Measurements from ENCODE around the gene LAMC2. TPM values are rescaled to one million over a fixed set of nuclear protein-coding genes. Genes with fewer than 3 reads are reported as not detected.

The LAMC2 gene
- total and polyA plus RNA-seq, 3 donors from 2014 or later, result 1.9 to 8.5 (median 3.4) TPM

GRCh38 chr1:183180218-183180617, 5.8 kb upstream of the LAMC2 start:
- peak; percentile 60 for DNase-seq
- Histone ChIP-seq H3K36me3 (ENCODE audit: low read depth, missing control alignments) (no peaks in the 10 kb centered on the region), H3K27me3 (no peaks in the 10 kb centered on the region), H3K9me3 (no peaks in the 10 kb centered on the region), H3K27ac (no peak overlapping the region), H3K4me1 (peaks cover 10% of the 10 kb centered on the region), H3K4me3 (no peak overlapping the region)
- TF ChIP-seq POLR2A (IDR thresholded peaks at IDR 0.05) (no peak), CTCF (IDR thresholded peaks at IDR 0.05) (no peak)
- 21 to 32% methylated on average over 3 of the region's 3 CpGs for WGBS, 2 donors
- intact Hi-C loops (cut with DNase I; ENCODE audit: low total_unique reads), result no loop called here

- 44 to 71% methylated on average over 3 of the region's 3 CpGs for WGBS, 2 donors
- DNase-seq, result peak; percentile 19
- H3K27ac ChIP-seq, result no peak overlapping the region
- no peaks in the 10 kb centered on the region for H3K27me3 ChIP-seq
- H3K4me3 ChIP-seq, result no peak overlapping the region
- intact Hi-C loops (cut with DNase I; ENCODE audit: low total_unique reads), result no loop called here
- no peaks in the 10 kb centered on the region for H3K36me3 ChIP-seq (ENCODE audit: low read depth, missing control alignments)
- peaks cover 10% of the 10 kb centered on the region for H3K4me1 ChIP-seq
- TF ChIP-seq POLR2A (IDR thresholded peaks at IDR 0.05) (no peak), CTCF (IDR thresholded peaks at IDR 0.05) (no peak)
- no peaks in the 10 kb centered on the region for H3K9me3 ChIP-seq
These were observed 5.4 kb upstream of the LAMC2 start for GRCh38 chr1:183180634-183181056.

- intact Hi-C loops (cut with DNase I; ENCODE audit: low total_unique reads), result no loop called here
- H3K4me3 ChIP-seq, result no peak overlapping the region
These were observed 777 bp downstream of the LAMC2 start for GRCh38 chr1:183186841-183187240.

GRCh38 chr1:183188240-183188639, 2.2 kb downstream of the LAMC2 start:
- H3K27ac ChIP-seq, result no peak overlapping the region
- WGBS, 2 donors, result 88% methylated on average over 1 of the region's 1 CpG

More at GRCh38 chr1:183186841-183187240, 777 bp downstream of the LAMC2 start:
- no peaks in the 10 kb centered on the region for H3K27me3 ChIP-seq
- H3K4me1 ChIP-seq, result no peaks in the 10 kb centered on the region
- no peak for TF ChIP-seq POLR2A (IDR thresholded peaks at IDR 0.05)
- TF ChIP-seq CTCF (IDR thresholded peaks at IDR 0.05), result no peak
- H3K27ac ChIP-seq, result no peak overlapping the region
- DNase-seq, result no peak
- no peaks in the 10 kb centered on the region for H3K9me3 ChIP-seq
- no peaks in the 10 kb centered on the region for H3K36me3 ChIP-seq (ENCODE audit: low read depth, missing control alignments)
- WGBS, 2 donors, result 66 to 70% methylated on average over 4 of the region's 4 CpGs

More at GRCh38 chr1:183188240-183188639, 2.2 kb downstream of the LAMC2 start:
- intact Hi-C loops (cut with DNase I; ENCODE audit: low total_unique reads), result no loop called here
- no peaks in the 10 kb centered on the region for H3K36me3 ChIP-seq (ENCODE audit: low read depth, missing control alignments)
- no peaks in the 10 kb centered on the region for H3K9me3 ChIP-seq
- no peak for DNase-seq
- no peaks in the 10 kb centered on the region for H3K27me3 ChIP-seq
- TF ChIP-seq CTCF (IDR thresholded peaks at IDR 0.05) (no peak), POLR2A (IDR thresholded peaks at IDR 0.05) (no peak)
- no peaks in the 10 kb centered on the region for H3K4me1 ChIP-seq
- no peak overlapping the region for H3K4me3 ChIP-seq

Measured in testis (tissue), 3 donors.